Panc1 (cell line): ENCODE data around the gene RPS2. TPM values are rescaled to one million over a fixed set of nuclear protein-coding genes. Genes with fewer than 3 reads are reported as not detected.

ENCODE experiments used
- ATAC-seq: fragments of 200-7000 bp; cut with Tn5 transposase; 2 replicates; pipeline ENCODE4 v1.9.1; 2020; ENCODE audit warnings: mild to moderate bottlenecking, moderate library complexity
- BruUV-seq: library from RNA; stranded (reverse); fragments of 400-500 nt; replicated peaks from 2 replicates; lab custom pipeline; 2021; lab: Mats Ljungman, UMichigan
- CTCF ChIA-PET: fragments of 300-600 bp; sonication (Branson Sonifier 250); formaldehyde crosslinking; loops from one replicate; lab custom pipeline; 2022; ENCODE audit warnings: antibody characterized with exemption; lab: Charles Lee
- POLR2A ChIA-PET: fragments of 300-600 bp; sonication (Branson Sonifier 250); formaldehyde crosslinking; loops from one replicate; lab custom pipeline; 2022; ENCODE audit warnings: antibody characterized with exemption; lab: Charles Lee
- DNase-seq: peaks from one replicate; pipeline ENCODE4 v3.0.0-alpha.2; 2010; ENCODE audit warnings: low read depth, low spot score
- H3K27ac ChIP-seq: 2 replicates; pipeline ENCODE4 v1.5.1; 2011; ENCODE audit warnings: mild to moderate bottlenecking, low read length, inconsistent platforms
- H3K27me3 ChIP-seq: fragments of 200-500 bp; sonication (Bioruptor generic); 2 replicates; pipeline ENCODE4 v1.6.0; 2014; ENCODE audit warnings: low read length, inconsistent platforms; ENCODE audit not compliant: control insufficient read depth, insufficient read depth
- H3K36me3 ChIP-seq: fragments of 200-500 bp; sonication (Bioruptor generic); 2 replicates; pipeline ENCODE4 v1.5.1; 2014; ENCODE audit warnings: inconsistent platforms, mild to moderate bottlenecking, low read length, moderate library complexity; ENCODE audit not compliant: control insufficient read depth, insufficient read depth
- H3K4me1 ChIP-seq: 2 replicates; pipeline ENCODE4 v1.5.1; 2011; ENCODE audit warnings: inconsistent platforms, mild to moderate bottlenecking, low read length, moderate library complexity; ENCODE audit not compliant: control insufficient read depth, insufficient read depth
- H3K4me3 ChIP-seq, 2 experiments: 2 replicates each; pipeline ENCODE4 v1.5.1; 2011 to 2012; ENCODE audit warnings: low read depth in 2 of 2, low read length in 2 of 2, mild to moderate bottlenecking in 2 of 2, inconsistent platforms in 1 of 2, moderate library complexity in 1 of 2
- H3K9me3 ChIP-seq: fragments of 200-500 bp; sonication (Bioruptor generic); 2 replicates; pipeline ENCODE4 v1.5.1; 2014; ENCODE audit warnings: low read depth, mild to moderate bottlenecking, inconsistent platforms, low read length, moderate library complexity; ENCODE audit not compliant: control insufficient read depth, insufficient read depth
- CTCF ChIP-seq: fragments of 450-650 bp; IDR thresholded peaks from 2 replicates; pipeline ENCODE4 v1.5.1; 2017; ENCODE audit warnings: mild to moderate bottlenecking
- POLR2AphosphoS5 ChIP-seq: IDR thresholded peaks from 2 replicates; pipeline ENCODE4 v1.6.1; 2012; ENCODE audit warnings: mild to moderate bottlenecking, low read depth, low read length, moderate library complexity
- REST ChIP-seq, 2 experiments: IDR thresholded peaks; 2 replicates each; pipeline ENCODE4 v1.6.1; 2011 to 2012; ENCODE audit warnings: low read depth in 2 of 2, control low read depth in 1 of 2, low read length in 1 of 2, mild to moderate bottlenecking in 1 of 2, moderate library complexity in 1 of 2; ENCODE audit not compliant: insufficient read depth in 1 of 2
- SIN3A ChIP-seq: IDR thresholded peaks from 2 replicates; pipeline ENCODE4 v1.6.1; 2012; ENCODE audit warnings: low read depth, mild to moderate bottlenecking, low read length, moderate library complexity, borderline replicate concordance; ENCODE audit not compliant: insufficient read depth
- TCF7L2 ChIP-seq: IDR thresholded peaks from 2 replicates; pipeline ENCODE4 v1.6.1; 2011; ENCODE audit warnings: mild to moderate bottlenecking, low read depth, low read length, inconsistent platforms
- in situ Hi-C: cut with HindIII; loops from 2 replicates; pipeline ENCODE4 v1.10.0; 2016; ENCODE audit warnings: low sequenced_read_pairs, low pct_unique_long_range_greater_than_20kb
- intact Hi-C: fragments of 100-400 bp; cut with micrococcal nuclease; formaldehyde crosslinking; loops from one replicate; pipeline ENCODE4 v1.10.0; 2022; ENCODE audit not compliant: unreplicated experiment
- total RNA-seq: library from RNA; stranded (reverse); gene quantifications from one replicate; pipeline ENCODE4 v1.2.1, GENCODE V29; 2021; ENCODE audit not compliant: unreplicated experiment

Gene RPS2
- total RNA-seq, 1 experiment from 2014 or later: 2,794 TPM

- no peaks in the 10 kb centered on the region for H3K27me3 ChIP-seq
- DNase-seq: no peak
- ChIA-PET CTCF (no interaction called here), POLR2A (no interaction called here)
- no peak overlapping the region; the same call in 1 of the 2 replicates for H3K27ac ChIP-seq
- no TSS peak for BruUV-seq
- peaks cover 4% of the 10 kb centered on the region; the same call in 1 of the 2 replicates for H3K36me3 ChIP-seq
- H3K9me3 ChIP-seq: no peaks in the 10 kb centered on the region
- peaks cover 24% of the 10 kb centered on the region for H3K4me1 ChIP-seq
- intact Hi-C loops (no loop called here), in situ Hi-C loops (no loop called here)
- TF ChIP-seq SIN3A (no peak), CTCF (no peak), REST (IDR thresholded peaks at IDR 0.05; ENCODE audit: insufficient read depth in 1 of 2, low read depth in 2 of 2, low read length in 1 of 2) (no peak), POLR2AphosphoS5 (no peak), TCF7L2 (no peak)
- ATAC-seq: no peak
- H3K4me3 ChIP-seq: peak overlapping the region; percentile 50 to 67
Observed at GRCh38 chr16:1990101-1990350, 25.4 kb upstream of the RPS2 start.

- in situ Hi-C loops: no loop called here
- Histone ChIP-seq H3K4me3 (peak within 1 kb of the TSS; percentile 50 to 67), H3K4me1 (peaks cover 25% of the 10 kb centered on the region)
Observed at GRCh38 chr16:1989209-1990100, 24.8 kb upstream of the RPS2 start, which contains the start of gene SYNGR3. TSS of gene SYNGR3 (plus strand) at chr16:1989970. CDS start at chr16:1990103, 133 bp downstream.

More at GRCh38 chr16:1989209-1990100, 24.8 kb upstream of the RPS2 start, which contains the start of gene SYNGR3:
- no peaks in the 10 kb centered on the region for H3K27me3 ChIP-seq
- intact Hi-C loops: no loop called here
- no TSS peak for BruUV-seq
- peak; percentile 67 for ATAC-seq
- ChIA-PET CTCF (no interaction called here), POLR2A (no interaction called here)
- H3K36me3 ChIP-seq: peaks cover 8% of the 10 kb centered on the region; the same call in 1 of the 2 replicates
- DNase-seq: no peak
- TF ChIP-seq POLR2AphosphoS5: no peak
- no peak for TF ChIP-seq SIN3A
- TF ChIP-seq CTCF: no peak
- TF ChIP-seq REST (IDR thresholded peaks at IDR 0.05; ENCODE audit: insufficient read depth in 1 of 2, low read depth in 2 of 2, low read length in 1 of 2): no peak
- TF ChIP-seq TCF7L2: no peak
- H3K27ac ChIP-seq: peak within 1 kb of the TSS; percentile 61; the same call in 1 of the 2 replicates
- H3K9me3 ChIP-seq: no peaks in the 10 kb centered on the region
